ENCODE results near the gene ZNF622. TPM values are rescaled to one million over a fixed set of nuclear protein-coding genes. Genes with fewer than 3 reads are reported as not detected.

Gene ZNF622
- total and polyA plus RNA-seq, 2 of the 13 experiments (the other 11 are each of a cell fraction or from before 2014, with no cell fraction given), result 12.1 to 44.7 TPM

GRCh38 chr5:16411741-16412455, 53.7 kb downstream of the ZNF622 start (continued):
- TF ChIP-seq HNF1A (IDR thresholded peaks at IDR 0.05; ENCODE audit: low read depth) (no peak), HNF1A (CRISPR knock-in tag; IDR thresholded peaks at IDR 0.05; ENCODE audit: borderline replicate concordance) (no peak), ZSCAN30 (CRISPR knock-in tag; IDR thresholded peaks at IDR 0.05) (no peak), ZUFSP (CRISPR knock-in tag; IDR thresholded peaks at IDR 0.05; ENCODE audit: borderline replicate concordance) (no peak), ADNP (CRISPR knock-in tag; IDR thresholded peaks at IDR 0.05) (no peak)

GRCh38 chr5:16411235-16411634, 54.4 kb downstream of the ZNF622 start:
- intact Hi-C loops (cut with micrococcal nuclease; ENCODE audit: unreplicated experiment) (no loop called here), in situ Hi-C loops (cut with HindIII; ENCODE audit: extremely low pct_ligation_motif_present, low pct_unique_long_range_greater_than_20kb) (no loop called here)
- Histone ChIP-seq H2AFZ (ENCODE audit: low read length) (no peak overlapping the region), H3K27ac (ENCODE audit: extremely low read length, insufficient read depth, low read length) (no peak overlapping the region), H3K27me3 (ENCODE audit: control insufficient read depth in 1 of 2, insufficient read depth in 2 of 2, low read length in 2 of 2) (no peaks in the 10 kb centered on the region), H4K20me1 (ENCODE audit: insufficient read depth, low read length) (no peaks in the 10 kb centered on the region), H3K9ac (ENCODE audit: insufficient read depth, low read depth, low read length) (no peak overlapping the region), H3K4me2 (ENCODE audit: low read depth, low read length) (no peak overlapping the region), H3K9me3 (ENCODE audit: low read length) (no peaks in the 10 kb centered on the region), H3K4me3 (replicated peaks in 1 of 3; ENCODE audit: insufficient read depth in 1 of 3, low read depth in 2 of 3, low read length in 3 of 3) (no peak overlapping the region), H3K36me3 (replicated peaks in 1 of 2; ENCODE audit: control insufficient read depth in 1 of 2, insufficient read depth in 2 of 2, low read length in 2 of 2) (no peaks in the 10 kb centered on the region), H3K79me2 (ENCODE audit: insufficient read depth, low read length) (no peaks in the 10 kb centered on the region), H3K4me1 (ENCODE audit: insufficient read depth, low read length) (no peaks in the 10 kb centered on the region)
- no peak for FAIRE-seq
- POLR2A ChIA-PET, result no interaction called here
- BruUV-seq (replicated peaks), result no TSS peak
- DNase-seq (ENCODE audit: low spot score), result no peak
- ATAC-seq, result no peak
- CTCF ChIA-PET (ENCODE audit: low intra/inter-chr PET ratio, low total read pairs), result no interaction called here
- WGBS (ENCODE audit: low lambda C conversion rate), result 21% methylated on average over 9 of the region's 9 CpGs
- no peak for TF ChIP-seq ZNF3 (CRISPR knock-in tag; IDR thresholded peaks at IDR 0.05)
- no peak for TF ChIP-seq ZBTB34 (CRISPR knock-in tag; IDR thresholded peaks at IDR 0.05)
- TF ChIP-seq KAT2B (IDR thresholded peaks at IDR 0.05; ENCODE audit: borderline replicate concordance, low read depth, low read length), result no peak
- TF ChIP-seq TBL1XR1 (IDR thresholded peaks at IDR 0.05; ENCODE audit: borderline replicate concordance, low read length, partially characterized antibody), result no peak
- no peak for TF ChIP-seq HINFP (CRISPR knock-in tag; IDR thresholded peaks at IDR 0.05; ENCODE audit: low read depth)
- no peak for TF ChIP-seq GTF2F1 (IDR thresholded peaks at IDR 0.05; ENCODE audit: low read length)
- TF ChIP-seq HOXA9 (CRISPR knock-in tag; IDR thresholded peaks at IDR 0.05; ENCODE audit: borderline replicate concordance), result no peak
- no peak for TF ChIP-seq MAF1 (CRISPR knock-in tag; IDR thresholded peaks at IDR 0.05; ENCODE audit: borderline replicate concordance)

Data from HepG2 (cell line).